MM.1S (cell line): ENCODE results near the gene ACD.

Experiments
- DNase-seq: peaks from one replicate; pipeline ENCODE4 v3.0.0-alpha.2; 2015
- H2AFZ ChIP-seq: fragments of 300-600 bp; sonication (generic); 2 replicates; pipeline ENCODE4 v1.6.0; 2016; ENCODE audit warnings: antibody characterized with exemption, low read length
- H3F3A ChIP-seq: fragments of 300-600 bp; sonication (generic); 2 replicates; pipeline ENCODE4 v1.6.1; 2016; ENCODE audit warnings: mild to moderate bottlenecking, antibody characterized with exemption, low read length, moderate library complexity, mixed read lengths; ENCODE audit not compliant: insufficient read depth
- H3K27ac ChIP-seq: fragments of 300-600 bp; sonication (generic); 2 replicates; pipeline ENCODE4 v1.5.1; 2016; ENCODE audit warnings: mild to moderate bottlenecking, low read length
- H3K27me3 ChIP-seq: fragments of 300-600 bp; sonication (generic); replicated peaks from 2 replicates; pipeline ENCODE4 v1.6.0; 2016; ENCODE audit warnings: low read length; ENCODE audit not compliant: insufficient read depth
- H3K36me3 ChIP-seq: fragments of 300-600 bp; sonication (generic); replicated peaks from 2 replicates; pipeline ENCODE4 v1.6.1; 2016; ENCODE audit warnings: mild to moderate bottlenecking, low read length, mixed read lengths; ENCODE audit not compliant: insufficient read depth
- H3K4me1 ChIP-seq: fragments of 300-600 bp; sonication (generic); 2 replicates; pipeline ENCODE4 v1.6.1; 2016; ENCODE audit warnings: low read length, mixed read lengths
- H3K4me2 ChIP-seq: fragments of 300-600 bp; sonication (generic); 2 replicates; pipeline ENCODE4 v1.6.0; 2016; ENCODE audit warnings: low read depth, low read length
- H3K4me3 ChIP-seq: fragments of 300-600 bp; sonication (generic); 2 replicates; pipeline ENCODE4 v1.5.1; 2016; ENCODE audit warnings: low read length, mixed read lengths
- H3K79me2 ChIP-seq: fragments of 300-600 bp; sonication (generic); 2 replicates; pipeline ENCODE4 v1.6.1; 2016; ENCODE audit warnings: mixed run types, low read length, mixed read lengths
- H3K9ac ChIP-seq: fragments of 300-600 bp; sonication (generic); 2 replicates; pipeline ENCODE4 v1.6.1; 2016; ENCODE audit warnings: low read length, mixed read lengths
- H3K9me2 ChIP-seq: fragments of 300-600 bp; sonication (generic); replicated peaks from 2 replicates; pipeline ENCODE4 v1.6.1; 2016; ENCODE audit warnings: mild to moderate bottlenecking, low read length, mixed read lengths; ENCODE audit not compliant: insufficient read depth
- H3K9me3 ChIP-seq: fragments of 300-600 bp; sonication (generic); replicated peaks from 2 replicates; pipeline ENCODE4 v1.6.1; 2016; ENCODE audit warnings: mild to moderate bottlenecking, low read length, mixed read lengths; ENCODE audit not compliant: insufficient read depth
- H4K20me1 ChIP-seq: fragments of 300-600 bp; sonication (generic); 2 replicates; pipeline ENCODE4 v1.6.1; 2016; ENCODE audit warnings: mild to moderate bottlenecking, low read length, moderate library complexity, mixed read lengths; ENCODE audit not compliant: insufficient read depth
- CTCF ChIP-seq: fragments of 300-600 bp; sonication (generic); IDR thresholded peaks from 2 replicates; pipeline ENCODE4 v1.5.1; 2016; ENCODE audit warnings: antibody characterized with exemption, low read length, mixed read lengths
- EZH2 ChIP-seq: fragments of 300-600 bp; sonication (generic); optimal IDR thresholded peaks from 2 replicates; pipeline ENCODE3; 2017; ENCODE audit warnings: low read depth, mild to moderate bottlenecking, antibody characterized with exemption, low read length, mixed read lengths
- EZH2phosphoT487 ChIP-seq: fragments of 300-600 bp; sonication (generic); IDR thresholded peaks from 2 replicates; pipeline ENCODE4 v1.6.1; 2018; ENCODE audit warnings: antibody characterized with exemption, low read length

Gene ACD

DNA sequence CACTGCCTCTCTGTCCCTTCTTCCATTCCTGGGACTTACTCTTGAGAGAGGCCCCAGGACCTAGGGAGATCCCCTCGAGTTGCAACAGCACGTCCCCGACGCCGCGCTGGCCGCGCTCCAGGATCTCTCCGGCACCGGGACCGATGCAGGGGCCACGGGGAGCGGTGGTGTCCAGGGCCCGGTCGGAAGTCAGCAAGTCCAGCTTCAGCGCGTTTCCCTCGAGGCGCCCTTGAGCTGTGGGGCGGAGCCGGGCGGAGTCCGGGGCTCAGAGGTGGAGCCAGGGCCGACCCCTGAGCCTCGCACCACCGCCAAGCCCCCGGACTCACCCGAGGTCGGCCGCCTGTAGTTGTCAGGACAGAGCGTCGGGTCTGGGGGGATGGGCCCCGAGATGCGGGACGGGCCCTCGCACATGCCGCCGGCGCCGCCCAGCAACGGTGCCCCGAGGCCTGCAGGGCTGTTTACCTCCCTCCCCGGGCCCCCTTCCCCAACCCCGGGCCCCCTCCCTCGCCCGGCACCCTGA, 6.0 kb upstream of the ACD start:
- no peaks in the 10 kb centered on the region for H3K9me3 ChIP-seq
- no peaks in the 10 kb centered on the region for H3K27me3 ChIP-seq
- peak overlapping the region; percentile 98 for H3K4me2 ChIP-seq
- H3K79me2 ChIP-seq, result peaks cover 27% of the 10 kb centered on the region
- peaks cover 17% of the 10 kb centered on the region for H3F3A ChIP-seq
- no peaks in the 10 kb centered on the region for H4K20me1 ChIP-seq
- DNase-seq, result no peak
- peak overlapping the region; percentile 89 for H3K4me3 ChIP-seq
- H3K9me2 ChIP-seq, result no peaks in the 10 kb centered on the region
- peak overlapping the region; percentile 82 for H3K9ac ChIP-seq
- no peaks in the 10 kb centered on the region for H3K36me3 ChIP-seq
- peak overlapping the region; percentile 99 for H2AFZ ChIP-seq
- peak overlapping the region; percentile 52; the same call in 1 of the 2 replicates for H3K27ac ChIP-seq
- TF ChIP-seq EZH2phosphoT487 (no peak), CTCF (no peak), EZH2 (no peak)
- peaks cover 27% of the 10 kb centered on the region for H3K4me1 ChIP-seq

GRCh38 chr16:67665598-67665997, 5.5 kb upstream of the ACD start:
- H3K27me3 ChIP-seq, result no peaks in the 10 kb centered on the region
- TF ChIP-seq EZH2phosphoT487 (no peak), CTCF (no peak), EZH2 (no peak)
- peaks cover 27% of the 10 kb centered on the region for H3K4me1 ChIP-seq
- H2AFZ ChIP-seq, result peak overlapping the region; percentile 99
- peak overlapping the region; percentile 82; the same call in 1 of the 2 replicates for H3K9ac ChIP-seq
- no peaks in the 10 kb centered on the region for H3K36me3 ChIP-seq
- H3K27ac ChIP-seq, result no peak overlapping the region
- H3K79me2 ChIP-seq, result peaks cover 29% of the 10 kb centered on the region
- H3K9me2 ChIP-seq, result no peaks in the 10 kb centered on the region
- peak overlapping the region; percentile 98 for H3K4me2 ChIP-seq
- no peaks in the 10 kb centered on the region for H3K9me3 ChIP-seq
- H4K20me1 ChIP-seq, result no peaks in the 10 kb centered on the region
- no peak for DNase-seq
- H3F3A ChIP-seq, result peaks cover 19% of the 10 kb centered on the region
- H3K4me3 ChIP-seq, result peak overlapping the region; percentile 89

- no peak overlapping the region for H3K4me2 ChIP-seq
- peaks cover 30% of the 10 kb centered on the region for H3K79me2 ChIP-seq
- H2AFZ ChIP-seq, result no peak overlapping the region
- peaks cover 27% of the 10 kb centered on the region for H3K4me1 ChIP-seq
- no peak overlapping the region for H3K4me3 ChIP-seq
- no peaks in the 10 kb centered on the region for H4K20me1 ChIP-seq
- DNase-seq, result no peak
- TF ChIP-seq EZH2, result no peak
- no peak for TF ChIP-seq CTCF
- TF ChIP-seq EZH2phosphoT487, result no peak
- no peaks in the 10 kb centered on the region for H3K9me2 ChIP-seq
- H3K27me3 ChIP-seq, result no peaks in the 10 kb centered on the region
- no peaks in the 10 kb centered on the region for H3K36me3 ChIP-seq
- H3F3A ChIP-seq, result peaks cover 23% of the 10 kb centered on the region
- no peak overlapping the region for H3K27ac ChIP-seq
- H3K9ac ChIP-seq, result no peak overlapping the region
- no peaks in the 10 kb centered on the region for H3K9me3 ChIP-seq
Observed at GRCh38 chr16:67664871-67665270, 4.8 kb upstream of the ACD start.
